PC-9 (cell line): ENCODE results near the gene KANK2. TPM values are rescaled to one million over a fixed set of nuclear protein-coding genes. Genes with fewer than 3 reads are reported as not detected.

Experiments
- BruUV-seq: library from RNA; stranded (reverse); fragments of 400-500 nt; replicated peaks from 2 replicates; lab custom pipeline; 2021; lab: Mats Ljungman, UMichigan
- CTCF ChIA-PET: fragments of 300-600 bp; sonication (Branson Sonifier 250); formaldehyde crosslinking; loops from one replicate; lab custom pipeline; 2022; ENCODE audit warnings: antibody characterized with exemption; lab: Charles Lee
- POLR2A ChIA-PET: fragments of 300-600 bp; sonication (Branson Sonifier 250); formaldehyde crosslinking; loops from one replicate; lab custom pipeline; 2022; ENCODE audit warnings: antibody characterized with exemption; ENCODE audit not compliant: unreplicated experiment; lab: Charles Lee
- DNase-seq, 2 experiments: peaks; one replicate each; pipeline versions ENCODE4 v3.0.0 to v3.0.0-alpha.2; 2015 to 2022; ENCODE audit warnings: mixed read lengths in 1 of 2
- H2AFZ ChIP-seq: fragments of 200-600 bp; sonication (generic); 2 replicates; pipeline ENCODE4 v1.8.1; 2017; ENCODE audit warnings: antibody characterized with exemption
- H3F3A ChIP-seq: fragments of 200-600 bp; sonication (generic); 2 replicates; pipeline ENCODE4 v1.8.1; 2017; ENCODE audit warnings: antibody characterized with exemption, mild to moderate bottlenecking, low read depth; ENCODE audit not compliant: insufficient read depth
- H3K27ac ChIP-seq: fragments of 200-600 bp; sonication (generic); 2 replicates; pipeline ENCODE4 v1.6.1; 2016; ENCODE audit warnings: mixed run types
- H3K27me3 ChIP-seq: fragments of 200-600 bp; sonication (generic); 2 replicates; pipeline ENCODE4 v1.6.1; 2016; ENCODE audit warnings: low read depth, mixed run types; ENCODE audit not compliant: insufficient read depth
- H3K36me3 ChIP-seq: fragments of 200-600 bp; sonication (generic); 2 replicates; pipeline ENCODE4 v1.6.1; 2016; ENCODE audit warnings: low read depth, mixed run types
- H3K4me1 ChIP-seq: fragments of 200-600 bp; sonication (generic); replicated peaks from 2 replicates; pipeline ENCODE4 v1.6.1; 2016; ENCODE audit warnings: mixed run types; ENCODE audit not compliant: insufficient read depth
- H3K4me2 ChIP-seq: fragments of 200-600 bp; sonication (generic); 2 replicates; pipeline ENCODE4 v1.6.1; 2017; ENCODE audit warnings: mixed run types
- H3K4me3 ChIP-seq: fragments of 200-600 bp; sonication (generic); 2 replicates; pipeline ENCODE4 v1.6.1; 2016; ENCODE audit warnings: mixed run types
- H3K79me2 ChIP-seq: fragments of 200-600 bp; sonication (generic); 2 replicates; pipeline ENCODE4 v1.6.1; 2017; ENCODE audit warnings: low read depth, mixed run types
- H3K9me2 ChIP-seq: fragments of 200-600 bp; sonication (generic); 2 replicates; pipeline ENCODE4 v1.8.1; 2017; ENCODE audit warnings: mild to moderate bottlenecking; ENCODE audit not compliant: insufficient read depth
- H3K9me3 ChIP-seq: fragments of 200-600 bp; sonication (generic); 2 replicates; pipeline ENCODE4 v1.8.1; 2016; ENCODE audit warnings: low read depth; ENCODE audit not compliant: insufficient read depth
- H4K20me1 ChIP-seq: fragments of 200-600 bp; sonication (generic); 2 replicates; pipeline ENCODE4 v1.8.1; 2017; ENCODE audit not compliant: insufficient read depth
- EZH2 ChIP-seq: fragments of 200-600 bp; sonication (generic); IDR thresholded peaks from 2 replicates; pipeline ENCODE4 v1.8.0; 2017; ENCODE audit warnings: antibody characterized with exemption, low read depth
- intact Hi-C: fragments of 100-400 bp; cut with micrococcal nuclease; formaldehyde crosslinking; loops from one replicate; pipeline ENCODE4 v1.10.0; 2022; ENCODE audit not compliant: unreplicated experiment
- total RNA-seq: library from RNA; stranded (reverse); gene quantifications from 2 replicates; pipeline ENCODE4 v1.2.3, GENCODE V29; 2021
- TF ChIP-seq, protein P1 (sequence below): fragments of 200-600 bp; sonication (generic); conservative IDR thresholded peaks from 2 replicates; pipeline ENCODE4 v1.6.1; 2017; ENCODE audit warnings: mixed run types, antibody characterized with exemption, mild to moderate bottlenecking, moderate library complexity

KANK2 gene
- total RNA-seq, 1 experiment from 2014 or later = 32.9 TPM

DNA sequence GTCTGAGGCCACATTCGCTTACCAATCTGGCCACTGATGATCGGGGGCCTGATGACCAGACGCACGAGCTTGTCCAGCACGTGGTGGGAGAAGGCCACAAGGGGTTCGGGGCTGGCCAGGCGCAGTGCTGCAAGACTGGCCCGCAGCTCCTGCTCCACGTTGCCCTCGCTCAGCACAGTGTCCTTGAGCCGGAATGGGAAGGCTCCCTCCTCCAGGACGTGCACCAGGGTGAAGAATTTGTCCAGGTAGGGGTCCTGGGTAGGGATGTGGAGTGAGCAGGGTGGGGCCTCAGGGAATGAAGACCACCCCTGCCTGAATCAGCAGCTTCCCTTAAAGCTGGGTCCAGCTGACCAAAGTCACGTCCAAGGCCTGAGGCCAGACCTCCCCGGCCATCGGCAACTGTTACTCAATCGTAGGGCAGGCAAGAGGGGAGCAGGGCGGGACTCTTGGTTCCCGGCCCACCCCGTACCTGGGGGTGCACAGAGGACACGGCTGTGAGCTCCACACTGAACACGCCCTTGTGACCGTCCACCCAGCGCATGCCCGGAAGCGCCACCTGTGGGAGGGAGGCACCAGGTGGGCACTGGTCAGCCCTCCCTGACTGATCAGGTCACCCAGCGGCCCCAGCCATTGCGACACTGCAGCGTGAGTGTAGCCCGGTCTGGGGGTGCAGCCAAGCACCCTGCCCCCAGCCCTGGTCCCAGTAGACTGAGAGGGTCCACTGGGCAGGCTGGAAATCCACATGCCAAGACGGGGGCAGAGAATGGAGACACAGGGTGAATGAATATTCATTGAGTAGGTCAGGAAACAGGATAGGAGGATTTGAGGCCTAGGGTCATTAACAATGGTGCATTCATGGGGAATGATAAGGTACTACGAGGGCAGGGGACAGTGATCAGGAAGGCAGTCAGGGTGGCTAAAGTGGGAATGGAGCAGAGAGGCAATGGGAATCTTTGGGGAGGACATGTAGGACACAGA, 39.3 kb upstream of the KANK2 start:
- Histone ChIP-seq H4K20me1 (no peaks in the 10 kb centered on the region), H3K36me3 (no peaks in the 10 kb centered on the region), H3F3A (no peaks in the 10 kb centered on the region), H3K4me1 (no peaks in the 10 kb centered on the region), H3K9me2 (no peaks in the 10 kb centered on the region), H3K27ac (no peak overlapping the region), H3K27me3 (no peaks in the 10 kb centered on the region), H3K4me2 (no peak overlapping the region), H3K79me2 (no peaks in the 10 kb centered on the region), H3K9me3 (no peaks in the 10 kb centered on the region), H2AFZ (no peak overlapping the region), H3K4me3 (no peak overlapping the region)
- no peak for DNase-seq
- CTCF ChIA-PET = no interaction called here
- TF ChIP-seq, protein P1, sequence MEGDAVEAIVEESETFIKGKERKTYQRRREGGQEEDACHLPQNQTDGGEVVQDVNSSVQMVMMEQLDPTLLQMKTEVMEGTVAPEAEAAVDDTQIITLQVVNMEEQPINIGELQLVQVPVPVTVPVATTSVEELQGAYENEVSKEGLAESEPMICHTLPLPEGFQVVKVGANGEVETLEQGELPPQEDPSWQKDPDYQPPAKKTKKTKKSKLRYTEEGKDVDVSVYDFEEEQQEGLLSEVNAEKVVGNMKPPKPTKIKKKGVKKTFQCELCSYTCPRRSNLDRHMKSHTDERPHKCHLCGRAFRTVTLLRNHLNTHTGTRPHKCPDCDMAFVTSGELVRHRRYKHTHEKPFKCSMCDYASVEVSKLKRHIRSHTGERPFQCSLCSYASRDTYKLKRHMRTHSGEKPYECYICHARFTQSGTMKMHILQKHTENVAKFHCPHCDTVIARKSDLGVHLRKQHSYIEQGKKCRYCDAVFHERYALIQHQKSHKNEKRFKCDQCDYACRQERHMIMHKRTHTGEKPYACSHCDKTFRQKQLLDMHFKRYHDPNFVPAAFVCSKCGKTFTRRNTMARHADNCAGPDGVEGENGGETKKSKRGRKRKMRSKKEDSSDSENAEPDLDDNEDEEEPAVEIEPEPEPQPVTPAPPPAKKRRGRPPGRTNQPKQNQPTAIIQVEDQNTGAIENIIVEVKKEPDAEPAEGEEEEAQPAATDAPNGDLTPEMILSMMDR = no peak
- no peak for TF ChIP-seq EZH2
- intact Hi-C loops = no loop called here
- BruUV-seq = no TSS peak
- POLR2A ChIA-PET = no interaction called here

DNA sequence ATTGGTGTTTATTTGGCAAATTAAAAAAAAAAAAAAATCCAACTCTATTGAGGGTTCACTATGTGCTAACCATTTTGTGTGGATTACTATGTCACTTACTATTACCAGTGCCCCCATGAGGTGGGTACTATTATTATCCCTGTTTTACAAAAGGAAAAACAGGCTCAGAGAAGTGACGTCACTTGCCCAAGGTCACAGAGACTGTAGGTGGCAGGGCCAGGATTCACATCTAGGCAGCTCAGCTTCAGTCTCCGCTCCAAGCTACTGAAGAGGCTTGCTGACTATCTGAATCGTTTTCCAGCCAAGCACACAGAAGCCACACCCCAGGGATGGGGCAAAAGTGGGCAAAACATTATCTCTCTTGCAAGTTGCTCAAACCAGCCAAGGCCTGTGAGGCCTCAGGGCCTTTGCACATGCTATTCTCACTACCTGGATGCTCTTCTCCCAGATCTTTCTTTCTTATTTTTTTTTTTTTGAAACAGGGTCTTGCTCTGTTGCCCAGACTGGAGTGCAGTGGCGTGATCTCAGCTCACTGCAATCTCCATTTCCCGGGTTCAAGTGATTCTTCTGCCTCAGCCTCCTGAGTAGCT, 37.2 kb upstream of the KANK2 start:
- DNase-seq = no peak
- CTCF ChIA-PET = no interaction called here
- no peaks in the 10 kb centered on the region for H3K36me3 ChIP-seq

DNA sequence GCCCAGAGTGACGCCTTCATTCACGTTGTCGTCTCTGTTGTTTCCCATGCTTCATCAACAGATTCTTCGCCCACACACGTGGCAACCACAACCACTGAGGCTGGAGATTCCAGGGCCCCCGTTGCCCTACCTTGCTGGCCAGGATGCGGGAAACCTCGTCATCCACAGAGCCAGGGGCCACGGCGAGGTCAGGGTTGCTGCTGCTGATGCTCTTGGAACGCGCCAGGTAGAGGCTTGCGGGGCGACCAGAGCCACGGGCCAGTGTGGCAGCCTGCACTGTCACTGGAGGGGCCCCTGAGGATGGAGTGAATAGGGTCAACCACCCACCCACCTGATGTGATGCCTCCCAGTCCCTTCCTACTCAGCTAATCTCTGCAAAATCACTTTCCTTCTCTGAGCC, 35.7 kb upstream of the KANK2 start:
- no peak overlapping the region for H2AFZ ChIP-seq
- BruUV-seq = no TSS peak

More for the DNA sequence above, 37.2 kb upstream of the KANK2 start:
- Histone ChIP-seq H3K4me2 (no peak overlapping the region), H4K20me1 (no peaks in the 10 kb centered on the region), H3K4me1 (no peaks in the 10 kb centered on the region), H3K27ac (no peak overlapping the region), H3K9me2 (no peaks in the 10 kb centered on the region), H3K27me3 (no peaks in the 10 kb centered on the region), H3K9me3 (no peaks in the 10 kb centered on the region), H3K4me3 (no peak overlapping the region), H2AFZ (no peak overlapping the region), H3F3A (no peaks in the 10 kb centered on the region), H3K79me2 (no peaks in the 10 kb centered on the region)
- intact Hi-C loops = no loop called here
- POLR2A ChIA-PET = interaction anchor here (0.7 kb wide), 1 partner anchor 156 kb away, joined by 4 read pairs; no protein-coding TSS in a partner anchor
- no TSS peak for BruUV-seq
- TF ChIP-seq, protein P1 = no peak

More for the DNA sequence above, 35.7 kb upstream of the KANK2 start:
- Histone ChIP-seq H4K20me1 (no peaks in the 10 kb centered on the region), H3K4me2 (no peak overlapping the region), H3F3A (peaks cover 3% of the 10 kb centered on the region; the same call in 1 of the 2 replicates), H3K9me2 (no peaks in the 10 kb centered on the region), H3K36me3 (no peaks in the 10 kb centered on the region), H3K4me3 (no peak overlapping the region), H3K9me3 (no peaks in the 10 kb centered on the region), H3K27me3 (no peaks in the 10 kb centered on the region), H3K4me1 (no peaks in the 10 kb centered on the region), H3K27ac (no peak overlapping the region), H3K79me2 (no peaks in the 10 kb centered on the region)
- POLR2A ChIA-PET = no interaction called here
- intact Hi-C loops = no loop called here
- TF ChIP-seq, protein P1 = no peak
- no peak for TF ChIP-seq EZH2
- CTCF ChIA-PET = no interaction called here
- no peak for DNase-seq
